CD4-positive, alpha-beta T cell treated with Interferon alpha-2 for 1 hour (primary cell): ENCODE results near the gene CERKL.

Experiments
- DNase-seq, 2 donors: peaks; one replicate each; pipeline ENCODE4 v3.0.0-alpha.2; 2020 to 2022

CERKL gene

DNA sequence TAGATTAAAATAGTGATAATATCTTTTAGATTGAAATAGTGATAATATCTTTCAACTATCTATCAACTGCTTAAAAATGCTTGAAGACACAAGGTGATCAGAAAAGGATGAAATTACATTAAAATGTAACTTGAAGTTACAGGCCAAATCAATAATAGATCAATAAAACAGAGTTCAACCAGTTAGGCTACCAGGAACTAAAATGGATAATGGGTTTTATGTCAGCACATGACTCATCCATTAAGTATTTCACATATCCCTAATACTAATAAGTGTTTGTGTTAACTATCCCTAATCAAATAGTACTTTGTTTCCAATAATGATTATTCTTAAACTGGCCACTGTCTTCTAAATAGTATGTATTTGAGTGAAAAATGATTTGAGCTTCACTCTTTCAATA is 33.7 kb downstream of the CERKL start:
- DNase-seq: no peak

DNA sequence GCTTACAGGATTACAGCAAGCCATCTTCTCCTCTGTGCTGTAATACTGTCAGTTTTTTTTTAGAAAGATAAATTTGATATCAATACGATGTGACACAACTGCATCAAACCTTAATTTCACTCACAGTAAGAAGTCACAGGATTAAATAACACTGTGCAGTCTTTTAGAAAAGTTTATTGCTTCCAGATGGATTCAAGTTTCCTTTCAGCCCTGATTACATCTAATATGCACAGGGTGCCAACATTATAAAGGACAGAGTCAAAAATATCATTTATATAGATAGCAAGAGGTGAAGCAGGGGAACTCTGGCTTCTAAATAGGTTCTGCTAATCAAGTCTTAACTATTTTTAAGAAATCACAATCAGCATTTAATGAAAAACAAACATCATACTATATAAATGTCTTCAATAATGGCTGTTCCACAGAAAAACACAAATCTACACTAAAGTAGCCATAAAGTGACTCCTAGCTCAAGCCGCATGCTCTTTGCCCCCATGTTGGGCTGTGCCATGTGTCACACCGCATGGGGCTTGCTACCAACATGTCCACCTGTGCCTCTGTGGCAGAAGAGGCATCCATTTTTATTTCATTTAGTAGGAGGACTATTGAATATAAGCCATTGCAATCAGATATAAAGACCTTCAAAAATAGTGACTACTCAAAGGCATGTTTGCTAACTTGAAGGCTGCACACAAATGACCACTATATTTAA is 35.0 kb downstream of the CERKL start:
- no peak for DNase-seq

DNA sequence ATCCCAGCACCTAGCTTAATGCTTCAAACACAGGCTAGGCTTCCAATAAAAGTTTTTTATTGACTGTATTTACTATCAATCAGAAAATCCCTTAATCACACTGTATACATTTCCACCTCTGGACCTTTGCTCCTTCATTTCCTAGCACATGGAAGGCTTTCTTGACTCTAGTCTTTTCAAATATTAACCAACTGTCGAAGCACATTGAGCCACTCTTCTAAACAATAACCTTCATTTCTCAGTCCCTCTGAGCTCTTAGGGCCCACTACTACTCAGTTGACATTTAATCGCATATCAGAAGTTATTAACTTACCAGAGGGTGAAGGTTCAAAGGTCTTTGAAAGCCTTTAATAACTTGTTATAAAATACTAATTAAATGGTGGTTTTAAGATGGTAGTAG is 37.4 kb downstream of the CERKL start:
- DNase-seq: no peak

DNA sequence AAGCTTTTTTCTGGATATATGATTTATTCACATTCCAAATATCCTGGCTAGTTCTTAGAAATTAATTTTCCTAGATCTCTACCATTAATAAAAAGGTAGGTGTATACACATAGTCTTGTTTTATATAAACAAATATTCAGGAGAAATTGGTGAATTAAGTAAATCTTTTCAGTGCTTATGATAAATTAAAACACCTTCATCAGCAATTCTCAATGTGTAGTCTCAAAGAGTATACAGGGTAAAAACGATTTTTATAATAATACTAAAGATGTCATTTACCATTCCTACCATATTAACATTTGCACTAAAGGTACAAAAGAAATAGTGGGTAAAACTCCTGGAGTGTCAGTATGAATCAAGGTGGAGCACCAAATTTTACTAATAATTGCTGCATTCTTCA is 40.2 kb downstream of the CERKL start:
- DNase-seq: no peak

DNA sequence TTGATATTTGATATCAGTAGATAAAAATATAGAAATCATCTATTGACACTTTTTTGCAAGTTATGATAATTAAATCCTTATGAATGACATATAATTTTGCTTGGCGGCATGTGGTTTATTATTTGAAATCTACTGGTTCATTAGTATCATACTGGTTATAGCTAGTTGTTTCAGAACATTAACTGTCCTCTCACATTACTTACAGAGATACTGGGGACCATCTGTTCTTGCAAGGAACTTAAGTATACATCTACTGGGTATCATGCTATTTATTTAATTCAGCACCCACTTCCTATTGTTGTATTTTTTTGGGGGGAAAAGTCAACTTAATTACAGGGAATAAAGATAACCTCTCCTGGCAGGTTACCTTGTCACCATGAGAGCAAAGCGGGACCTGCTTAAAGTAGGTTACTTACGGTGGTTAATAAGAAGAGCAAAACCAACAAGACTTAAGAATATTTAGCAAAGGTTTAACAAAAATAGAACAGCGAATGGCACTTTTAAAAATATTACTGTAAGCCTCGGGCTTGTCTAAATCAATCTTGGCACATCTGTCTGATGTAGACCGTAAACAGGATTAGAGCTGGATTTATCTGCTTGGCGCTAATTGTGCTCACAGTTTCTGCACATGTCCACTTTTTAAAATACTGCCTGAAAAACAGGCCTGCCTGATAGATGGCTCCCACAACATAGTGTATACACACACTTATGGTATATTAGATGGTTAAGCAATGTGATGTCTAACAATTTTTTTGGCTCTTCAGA is 41.8 kb downstream of the CERKL start:
- no peak for DNase-seq

DNA sequence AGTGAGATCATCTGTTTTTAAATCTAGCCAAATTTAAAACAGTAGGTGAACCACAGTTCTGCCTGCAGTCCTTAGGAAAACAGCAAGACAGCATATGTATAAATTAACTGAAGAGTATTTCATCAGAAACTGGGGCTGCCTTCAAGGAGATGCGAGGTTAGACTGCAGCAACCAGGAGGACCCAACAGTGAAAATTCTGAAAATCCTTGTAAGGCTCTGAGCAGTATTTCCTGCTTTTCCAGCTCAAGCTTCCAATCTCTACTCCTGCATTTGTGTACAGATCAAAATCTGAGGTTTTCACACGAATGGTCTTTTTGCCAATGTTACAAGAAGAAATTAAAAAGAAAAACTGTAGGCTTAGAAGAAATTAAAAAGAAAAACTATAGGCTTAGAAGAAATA is 43.7 kb downstream of the CERKL start:
- no peak for DNase-seq

DNA sequence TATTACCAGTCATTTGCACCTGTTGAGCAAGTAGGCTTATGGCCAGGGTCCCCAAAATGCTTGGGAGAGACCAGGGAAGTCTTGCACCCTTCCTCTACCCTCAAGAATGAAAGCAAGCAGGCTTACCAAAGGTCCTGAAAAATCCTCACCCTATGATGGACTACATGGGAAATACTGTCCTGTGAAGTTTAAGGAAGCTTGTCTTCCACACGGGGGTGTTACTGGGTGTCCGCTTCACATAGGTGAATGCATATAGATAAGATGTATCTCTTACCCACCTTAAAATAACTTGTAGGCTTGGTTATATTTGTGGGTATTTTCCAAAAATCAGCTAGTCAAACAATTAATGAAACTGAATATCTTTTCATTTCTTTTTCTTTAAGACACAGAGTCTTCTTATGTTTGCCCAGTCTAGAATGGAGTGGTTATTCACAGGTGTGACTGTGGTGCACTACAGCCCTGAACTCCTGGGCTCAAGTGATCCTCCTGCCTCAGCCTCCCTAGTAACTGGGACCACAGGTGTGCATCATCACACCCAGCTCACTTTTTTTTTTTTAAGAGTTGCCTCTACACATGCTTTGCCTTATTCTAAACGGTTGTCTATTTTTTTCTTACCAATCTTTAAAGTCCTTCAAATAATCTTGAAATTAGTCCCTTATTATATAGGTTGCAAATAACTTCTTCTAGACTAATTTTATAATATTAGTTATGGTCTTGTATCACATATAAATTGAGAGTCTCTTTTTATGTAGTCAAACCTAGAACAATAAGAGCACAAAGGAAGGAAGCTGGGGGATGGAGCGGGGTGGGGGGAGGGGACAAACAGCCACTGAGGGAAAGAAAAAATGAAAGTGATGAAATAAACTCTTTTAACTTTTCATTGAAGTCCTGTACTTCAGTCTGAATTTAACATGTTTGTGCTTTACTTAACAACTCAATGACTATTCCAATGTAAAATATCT is 49.0 kb downstream of the CERKL start:
- no peak for DNase-seq

DNA sequence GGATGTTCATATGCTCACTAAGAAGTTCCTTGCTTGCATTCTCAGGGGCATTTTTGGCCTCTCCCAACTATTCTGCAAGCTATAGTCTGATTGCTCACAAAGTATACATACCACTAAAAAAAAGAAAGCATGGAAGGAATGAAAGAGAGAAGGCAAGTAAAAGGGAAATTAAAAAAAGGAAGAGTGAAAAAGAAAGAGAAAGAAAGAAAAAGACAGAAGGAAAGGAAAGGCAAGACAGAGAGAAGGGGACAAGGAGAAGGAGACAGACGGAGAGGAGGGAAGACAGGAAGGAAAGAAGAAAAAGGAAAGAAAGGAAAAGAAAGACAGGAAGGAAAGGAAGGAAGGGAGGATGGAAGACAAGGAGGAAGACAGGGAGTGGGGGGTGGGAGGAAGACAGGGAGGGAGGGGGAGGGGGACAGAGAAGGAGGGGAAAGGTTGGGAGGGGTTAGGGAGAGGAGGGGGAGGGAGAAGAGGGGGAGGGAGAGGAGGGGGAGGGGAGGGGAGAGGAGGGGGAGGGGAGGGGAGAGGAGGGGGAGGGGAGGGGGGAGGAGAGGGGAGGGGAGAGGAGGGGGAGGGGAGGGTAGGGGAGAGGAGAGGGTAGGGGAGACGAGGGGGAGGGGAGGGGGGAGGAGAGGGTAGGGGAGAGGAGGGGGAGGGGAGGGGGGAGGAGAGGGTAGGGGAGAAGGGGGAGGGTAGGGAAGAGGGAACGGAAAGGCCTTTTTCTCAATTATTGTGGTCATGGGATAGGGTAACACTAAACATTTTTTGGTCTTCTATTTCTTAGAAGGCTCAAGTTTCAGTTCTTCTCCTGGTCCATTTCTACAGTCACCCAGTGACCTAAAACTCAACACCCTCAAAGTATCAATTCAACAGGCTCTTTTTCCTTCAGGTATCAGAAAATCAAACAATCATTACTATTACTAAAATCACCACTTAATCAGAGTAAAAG is 50.7 kb downstream of the CERKL start:
- DNase-seq: no peak

DNA sequence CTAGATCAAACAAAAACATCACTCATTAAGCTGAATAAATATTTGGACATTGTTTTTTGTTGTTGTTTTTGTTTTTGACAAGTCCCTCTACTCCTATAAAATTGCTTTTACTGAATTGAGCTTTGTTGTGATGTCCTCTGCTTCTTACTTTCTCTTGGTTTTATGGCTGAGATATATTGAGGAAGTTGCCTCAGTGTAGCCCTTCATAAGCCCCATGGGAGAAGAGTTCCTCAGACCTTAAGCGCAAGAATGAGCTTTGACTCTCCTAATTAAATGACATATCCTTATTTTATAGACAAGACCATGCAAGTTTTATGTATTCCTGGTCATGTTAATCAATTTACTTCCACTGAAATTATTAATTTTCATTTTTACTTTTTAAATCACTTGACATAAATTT is 54.9 kb downstream of the CERKL start:
- DNase-seq: no peak

DNA sequence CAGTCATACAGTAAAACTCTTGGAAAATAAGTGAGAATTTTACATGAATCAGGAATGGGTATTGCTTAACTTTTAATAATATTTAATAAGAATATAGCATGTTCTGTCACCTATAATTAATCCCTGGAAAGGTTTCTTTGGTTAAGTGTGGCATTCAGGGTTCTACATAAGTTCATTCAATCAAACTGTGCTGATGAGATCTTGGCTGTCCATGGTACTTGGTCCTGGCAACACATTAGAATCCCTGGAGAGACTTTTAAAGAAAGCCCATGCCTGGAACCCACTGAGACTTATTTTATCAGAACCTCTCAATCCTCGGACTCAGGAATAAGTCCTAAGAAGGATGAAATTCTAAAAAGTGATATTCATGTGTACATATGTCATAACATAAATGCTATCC is 60.3 kb downstream of the CERKL start:
- no peak for DNase-seq

DNA sequence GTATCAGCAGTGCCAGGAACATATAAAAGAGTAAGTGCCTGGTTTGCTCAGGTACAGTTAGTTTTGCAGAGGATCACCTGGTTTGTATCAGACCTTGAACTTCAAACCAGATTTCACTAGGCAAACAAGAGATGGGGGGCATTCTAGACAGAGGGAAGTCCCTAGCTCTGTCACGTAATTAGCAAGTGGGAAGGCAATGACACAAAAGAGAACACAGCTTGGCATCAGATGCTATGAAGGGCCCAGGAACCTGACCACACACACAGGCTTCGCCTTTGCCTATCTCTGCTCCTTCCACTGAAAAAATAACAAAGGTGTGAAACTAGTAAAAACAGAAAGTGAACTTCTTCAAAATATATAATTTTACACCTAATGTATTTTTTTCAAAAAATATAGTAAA is 62.6 kb downstream of the CERKL start:
- no peak for DNase-seq

DNA sequence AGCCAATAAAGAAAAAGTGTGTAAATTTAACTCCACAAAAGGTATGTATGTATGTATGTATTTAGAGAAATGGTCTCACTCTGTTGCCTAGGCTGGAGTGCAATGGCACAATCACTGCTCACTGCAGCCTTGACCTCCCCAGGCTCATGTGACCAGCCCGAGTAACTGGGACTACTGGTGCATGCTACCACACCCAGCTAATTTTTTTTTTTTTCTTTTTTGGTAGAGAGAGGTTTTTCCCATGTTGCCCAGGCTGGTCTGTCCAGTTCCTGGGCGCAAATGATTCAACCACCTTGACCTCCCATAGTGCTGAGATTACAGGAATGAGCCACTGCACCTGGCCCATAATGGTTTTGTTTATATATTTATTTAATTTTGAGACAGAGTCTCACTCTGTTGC is 67.1 kb downstream of the CERKL start:
- no peak for DNase-seq

DNA sequence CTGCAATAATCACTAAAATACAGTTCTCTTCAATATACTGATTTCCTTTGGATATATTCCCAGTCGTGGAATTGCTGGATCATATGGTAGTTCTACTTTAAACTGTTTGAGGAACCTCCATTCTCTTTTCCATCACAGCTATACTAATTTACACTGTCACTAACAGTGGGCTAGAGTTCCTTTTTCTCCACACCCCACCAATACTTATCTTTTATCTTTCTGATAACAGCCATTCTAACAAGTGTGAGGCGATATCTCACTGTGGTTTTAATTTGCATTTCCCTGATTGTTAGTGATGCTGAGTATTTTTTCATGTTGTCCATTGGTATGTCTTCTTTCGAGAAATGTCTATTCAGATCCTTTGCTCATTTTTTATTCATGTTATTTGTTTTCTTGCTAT is 68.4 kb downstream of the CERKL start:
- no peak for DNase-seq

DNA sequence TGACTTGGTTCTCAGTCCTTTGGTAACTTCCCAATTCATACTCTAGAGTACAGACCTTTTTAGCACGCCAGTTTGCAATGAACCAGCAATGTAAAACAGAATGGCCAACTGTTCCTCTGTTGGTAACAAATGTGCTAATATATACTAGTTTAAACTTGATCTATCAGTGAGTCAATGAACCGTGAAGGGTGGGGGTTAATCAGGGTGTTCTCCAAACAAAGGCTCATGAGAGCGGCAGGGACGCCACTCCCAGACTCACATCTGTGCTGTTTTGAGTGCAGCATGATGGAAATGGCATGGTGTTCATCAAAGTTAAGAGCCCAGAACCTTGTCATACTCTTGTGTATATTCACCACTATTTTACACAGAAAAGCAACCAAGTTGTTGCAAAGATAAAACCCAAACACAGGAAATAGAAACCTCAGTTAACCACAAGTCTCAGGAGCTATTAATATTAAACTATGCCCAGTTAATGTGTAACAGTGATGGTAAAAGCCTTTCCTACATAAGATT is 70.3 kb downstream of the CERKL start:
- peak in 1 of 2 donors; percentile 13 for DNase-seq

DNA sequence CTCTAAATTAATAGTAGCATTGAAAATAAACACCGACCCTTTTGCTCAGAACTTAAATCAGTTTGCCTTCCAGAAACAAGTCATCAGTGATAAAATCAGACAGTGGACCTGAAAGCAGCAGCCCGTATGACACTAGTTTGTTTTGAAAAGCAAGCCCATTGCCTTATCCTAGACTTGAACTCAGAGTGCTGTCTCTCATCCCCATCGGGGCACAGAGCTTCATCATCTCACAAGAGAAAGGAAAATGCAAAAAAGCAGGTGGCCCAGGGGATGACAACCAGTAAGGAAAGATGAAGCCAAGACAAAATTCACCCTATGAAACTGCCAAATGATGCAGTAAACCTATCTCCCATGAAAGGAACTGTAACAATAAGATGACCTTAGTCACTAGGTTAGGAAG is 71.2 kb downstream of the CERKL start:
- DNase-seq: no peak

DNA sequence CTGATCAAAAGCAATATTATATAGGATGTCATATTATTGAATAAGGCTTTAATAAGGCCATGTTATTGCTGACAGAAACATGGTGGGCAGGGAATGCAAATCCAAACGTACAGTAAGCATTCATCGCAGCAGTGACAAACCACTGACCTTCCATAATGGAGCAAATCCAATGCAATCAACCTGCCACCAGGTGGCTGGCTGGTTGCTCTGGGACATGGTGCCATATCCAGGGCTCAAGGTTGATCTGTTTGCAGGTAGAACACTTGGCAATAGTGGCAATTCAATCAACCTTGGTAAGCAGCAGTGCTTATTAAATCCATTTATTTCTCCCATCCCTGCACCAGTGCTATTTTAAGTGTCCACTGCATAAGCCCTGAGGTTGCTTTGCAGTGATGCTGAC is 75.4 kb downstream of the CERKL start:
- no peak for DNase-seq

DNA sequence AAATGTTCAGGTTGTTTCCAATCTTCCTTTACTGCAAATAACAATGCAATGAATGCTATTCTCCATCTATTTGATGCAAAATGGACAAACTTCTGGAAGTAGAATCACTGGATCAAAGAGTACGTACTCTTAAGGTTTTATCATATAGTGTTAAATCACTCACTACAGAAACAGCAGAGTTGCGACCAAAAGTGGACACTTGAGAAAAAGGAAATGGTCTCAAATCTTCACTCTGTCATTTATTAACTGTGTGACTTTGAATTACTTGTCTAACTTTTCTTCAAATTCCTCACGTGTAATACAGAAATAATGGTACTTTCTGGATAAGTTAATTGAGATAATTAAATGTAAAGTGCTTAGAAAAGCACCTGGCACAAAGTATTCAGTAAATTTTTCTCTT is 78.1 kb downstream of the CERKL start:
- no peak for DNase-seq

DNA sequence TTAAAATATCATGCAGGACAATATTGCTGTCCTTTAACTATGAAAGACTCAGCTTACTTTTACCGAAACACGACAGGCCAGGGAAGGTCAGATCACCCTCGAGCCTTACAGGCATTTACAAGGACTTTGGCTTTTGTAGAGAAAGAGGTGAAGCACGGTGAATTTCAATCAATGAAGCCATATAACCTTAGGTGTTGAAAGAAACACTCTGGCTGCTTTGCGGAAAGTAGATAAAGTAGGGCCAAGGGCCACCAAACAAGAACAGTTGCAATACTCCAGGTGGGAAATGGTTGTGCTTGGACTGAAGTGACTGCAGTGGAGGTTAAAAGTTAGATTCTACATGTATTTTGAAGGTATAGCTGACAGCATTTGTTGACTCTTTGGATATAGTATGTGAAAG is 80.5 kb downstream of the CERKL start:
- DNase-seq: no peak

DNA sequence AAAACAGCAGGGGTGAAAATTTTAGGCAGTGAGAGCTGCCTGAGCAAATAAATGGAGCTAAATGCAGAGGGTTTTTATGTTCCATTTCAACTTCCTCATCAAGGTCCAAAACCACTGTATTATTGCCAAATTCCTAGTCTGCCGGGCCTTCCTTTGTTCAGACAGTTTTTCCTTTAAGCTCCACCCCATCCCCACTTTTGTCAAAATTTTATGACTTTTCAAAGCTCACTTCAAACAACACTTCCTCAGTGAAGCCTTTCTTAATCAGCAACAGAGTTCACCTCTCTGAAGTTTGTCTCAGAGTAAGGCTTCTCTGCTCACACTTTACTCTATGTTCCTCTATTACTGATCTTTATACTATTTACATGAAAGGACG is 81.3 kb downstream of the CERKL start:
- DNase-seq: no peak

DNA sequence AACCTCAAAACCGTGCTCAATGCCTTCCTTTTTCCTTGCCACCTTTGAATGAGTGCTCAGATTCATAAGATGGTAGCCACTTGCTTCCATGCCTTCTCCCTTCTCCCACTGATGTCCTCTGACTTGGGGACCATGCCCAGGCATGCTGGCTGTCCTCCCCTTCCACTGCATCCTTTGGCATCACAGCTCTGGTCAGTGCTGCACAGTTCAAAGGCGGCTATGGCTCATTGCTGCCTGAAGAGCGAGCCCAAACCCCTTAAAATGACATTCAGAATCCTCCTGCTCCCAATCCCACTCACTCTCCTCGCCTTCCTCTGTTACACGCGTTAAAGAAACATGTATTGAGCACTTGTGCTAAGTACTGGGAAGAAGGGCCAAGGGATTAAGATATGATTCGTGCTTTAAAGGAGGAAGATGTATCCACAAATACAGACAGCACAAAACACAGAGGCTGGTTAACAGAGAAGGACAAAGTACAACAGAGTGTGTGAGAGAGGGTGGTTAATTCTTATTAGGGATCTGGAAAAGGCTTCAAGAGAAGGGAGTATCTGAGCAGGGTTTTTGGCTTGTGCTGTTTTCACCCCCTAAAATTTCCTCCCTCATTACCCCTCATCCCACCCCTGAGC is 81.8 kb downstream of the CERKL start:
- no peak for DNase-seq

DNA sequence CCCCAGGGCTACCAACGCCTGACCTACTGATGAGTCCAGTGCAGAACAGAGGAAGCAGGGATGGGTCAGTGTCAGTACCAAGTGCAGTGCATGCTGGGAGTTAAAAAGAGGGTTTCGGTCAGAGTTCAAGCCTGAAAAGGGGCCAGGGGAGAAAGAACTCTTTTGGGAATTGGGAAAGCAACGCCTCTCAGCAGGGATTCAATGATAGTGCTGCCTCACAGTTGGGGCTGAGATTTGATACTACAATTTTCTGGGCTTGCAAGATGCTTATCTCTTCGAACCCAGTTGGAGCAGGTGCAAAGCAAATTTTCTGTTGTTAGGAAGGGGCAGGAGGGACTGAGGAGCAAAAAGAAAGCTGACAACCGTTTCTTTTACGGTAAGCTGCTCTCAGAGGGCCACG is 82.6 kb downstream of the CERKL start:
- DNase-seq: no peak
